ENCODE data around the gene ADAMTS8. TPM values are rescaled to one million over a fixed set of nuclear protein-coding genes. Genes with fewer than 3 reads are reported as not detected.

The ADAMTS8 gene
- total and polyA plus RNA-seq, 10 of the 15 experiments (the other 5 are each of a cell fraction or from before 2014, with no cell fraction given) = not detected

- Histone ChIP-seq H3K4me1 (ENCODE audit: control insufficient read depth, insufficient read depth, low read length) (no peaks in the 10 kb centered on the region), H3K4me3 (no peak overlapping the region), H3K79me2 (ENCODE audit: control insufficient read depth, insufficient read depth, low read length) (no peaks in the 10 kb centered on the region), H3K4me2 (ENCODE audit: control insufficient read depth, insufficient read depth) (no peak overlapping the region), H3K9me3 (replicated peaks; ENCODE audit: control insufficient read depth, insufficient read depth, low read length) (no peaks in the 10 kb centered on the region), H3K36me3 (ENCODE audit: control insufficient read depth in 2 of 2, insufficient read depth in 2 of 2, low read length in 1 of 2) (no peaks in the 10 kb centered on the region), H3K27me3 (replicated peaks in 1 of 2; ENCODE audit: control insufficient read depth in 2 of 2, insufficient read depth in 2 of 2, low read length in 1 of 2) (no peaks in the 10 kb centered on the region; a peak in 2 of 4 replicates), H3K9ac (ENCODE audit: control insufficient read depth, insufficient read depth, low read length) (no peak overlapping the region), H4K20me1 (ENCODE audit: control insufficient read depth, insufficient read depth) (no peaks in the 10 kb centered on the region), H3K27ac (ENCODE audit: control insufficient read depth, insufficient read depth) (no peak overlapping the region), H2AFZ (ENCODE audit: control insufficient read depth, low read depth, low read length) (no peak overlapping the region)
- WGBS (ENCODE audit: insufficient coverage, insufficient replicate concordance, low lambda C conversion rate, missing lambda C conversion rate) = 22% methylated on average over 13 of the region's 13 CpGs
- intact Hi-C loops (cut with micrococcal nuclease; ENCODE audit: unreplicated experiment) = no loop called here
- ChIA-PET CTCF (no interaction called here), SMC1A (ENCODE audit: uncharacterized antibody, unreplicated experiment) (no interaction called here), RAD21 (ENCODE audit: unreplicated experiment) (no interaction called here), POLR2A (no interaction called here)
- in situ Hi-C loops (cut with MboI) = no loop called here
- DNase-seq (ENCODE audit: low read depth, low spot score) (no peak), ATAC-seq (no peak), FAIRE-seq (no peak)
- TF ChIP-seq BCL3 (IDR thresholded peaks at IDR 0.05; ENCODE audit: borderline replicate concordance, insufficient read depth, low read depth, low read length, poor library complexity, severe bottlenecking) (no peak), KAT2A (conservative IDR thresholded peaks at IDR 0.05; ENCODE audit: control insufficient read depth, low read depth, low read length) (no peak), IRF3 (IDR thresholded peaks at IDR 0.05) (no peak), REST (IDR thresholded peaks at IDR 0.05; ENCODE audit: low read depth, low read length) (no peak), TCF12 (IDR thresholded peaks at IDR 0.05; ENCODE audit: low read depth, low read length) (no peak), SMC3 (IDR thresholded peaks at IDR 0.05; ENCODE audit: borderline replicate concordance, low read length) (no peak)
- BruUV-seq (replicated peaks) = no TSS peak
These were observed 27.5 kb downstream of the ADAMTS8 start for GRCh38 chr11:130400781-130401483.
